Measurements from ENCODE around the gene OTOS.

The OTOS gene

GRCh38 chr2:240135706-240136012 lies 4.8 kb downstream of the OTOS start:
- no peak for DNase-seq

- DNase-seq = no peak
Observed at GRCh38 chr2:240134956-240135520, 5.4 kb downstream of the OTOS start.

GRCh38 chr2:240134466-240134865 lies 6.0 kb downstream of the OTOS start:
- no peak for DNase-seq

- DNase-seq = no peak
Observed at GRCh38 chr2:240133401-240133800, 7.1 kb downstream of the OTOS start.

GRCh38 chr2:240132651-240132980 lies 7.8 kb downstream of the OTOS start:
- DNase-seq = no peak

- DNase-seq = no peak
Observed at GRCh38 chr2:240131941-240132650, 8.4 kb downstream of the OTOS start.

GRCh38 chr2:240131296-240131695 lies 9.2 kb downstream of the OTOS start:
- DNase-seq = no peak

GRCh38 chr2:240130393-240131195 lies 9.9 kb downstream of the OTOS start:
- DNase-seq = no peak

- DNase-seq = no peak
Observed at GRCh38 chr2:240129731-240130392, 10.6 kb downstream of the OTOS start.

- DNase-seq = no peak
Observed at GRCh38 chr2:240129311-240129710, 11.1 kb downstream of the OTOS start.

- DNase-seq = no peak
Observed at GRCh38 chr2:240128608-240129145, 11.8 kb downstream of the OTOS start.

- no peak for DNase-seq
Observed at GRCh38 chr2:240127911-240128607, 12.4 kb downstream of the OTOS start.

GRCh38 chr2:240127191-240127750 lies 13.2 kb downstream of the OTOS start:
- DNase-seq = no peak

- DNase-seq = no peak
Observed at GRCh38 chr2:240126731-240127130, 13.7 kb downstream of the OTOS start.

- no peak for DNase-seq
Observed at GRCh38 chr2:240125742-240126141, 14.7 kb downstream of the OTOS start.

- DNase-seq = no peak
Observed at GRCh38 chr2:240124651-240125030, 15.8 kb downstream of the OTOS start.

GRCh38 chr2:240123821-240124650 lies 16.4 kb downstream of the OTOS start:
- DNase-seq = no peak

GRCh38 chr2:240121675-240122074 lies 18.8 kb downstream of the OTOS start:
- no peak for DNase-seq

GRCh38 chr2:240121190-240121589 lies 19.3 kb downstream of the OTOS start:
- no peak for DNase-seq

GRCh38 chr2:240114233-240114632 lies 26.2 kb downstream of the OTOS start:
- DNase-seq = no peak

GRCh38 chr2:240112914-240113690 lies 27.4 kb downstream of the OTOS start:
- no peak for DNase-seq

Data from inflammatory macrophage treated with lipopolysaccharide for 1 hour (primary cell).